H1 (cell line): ENCODE data around the gene YWHAE. TPM values are rescaled to one million over a fixed set of nuclear protein-coding genes. Genes with fewer than 3 reads are reported as not detected.
A peak's percentile ranks its signal among the peaks of the same experiment; 100 is the strongest.

Experiments used
- CTCF ChIA-PET: fragments of 300-600 bp; sonication (Branson Sonifier 250); formaldehyde crosslinking; loops from one replicate; lab custom pipeline; 2021; ENCODE audit not compliant: partially characterized antibody; lab: Charles Lee
- POLR2A ChIA-PET: fragments of 300-600 bp; sonication (Branson Sonifier 250); formaldehyde crosslinking; loops from one replicate; lab custom pipeline; 2021; ENCODE audit warnings: inconsistent platforms; ENCODE audit not compliant: partially characterized antibody; lab: Charles Lee
- DNase-seq, 2 experiments: peaks; one replicate each; pipeline versions ENCODE4 v3.0.0 to v3.0.0-alpha.2; 2010 to 2022; ENCODE audit warnings: low spot score in 2 of 2, low read depth in 1 of 2, mixed read lengths in 1 of 2
- FAIRE-seq: peaks from 2 replicates; lab custom pipeline; 2011; peaks lifted over from hg19 to GRCh38; lab: Jason Lieb, UNC
- H2AFZ ChIP-seq: 2 replicates; pipeline ENCODE4 v1.8.1; 2012; ENCODE audit warnings: low read length, inconsistent platforms
- H2AK5ac ChIP-seq: 2 replicates; pipeline ENCODE4 v1.6.1; 2013; ENCODE audit warnings: low read depth, low read length
- H2BK120ac ChIP-seq: replicated peaks from 2 replicates; pipeline ENCODE3; 2013; ENCODE audit warnings: low read depth, low read length, inconsistent platforms
- H2BK12ac ChIP-seq: 2 replicates; pipeline ENCODE4 v1.6.1; 2013; ENCODE audit warnings: low read depth, low read length
- H2BK15ac ChIP-seq: 2 replicates; pipeline ENCODE4 v1.6.1; 2013; ENCODE audit warnings: low read length
- H2BK20ac ChIP-seq: 2 replicates; pipeline ENCODE4 v1.6.1; 2013; ENCODE audit warnings: low read length
- H2BK5ac ChIP-seq: 2 replicates; pipeline ENCODE4 v1.6.1; 2013; ENCODE audit warnings: low read depth, low read length
- H3K14ac ChIP-seq: 2 replicates; pipeline ENCODE4 v1.6.1; 2013; ENCODE audit warnings: inconsistent platforms; ENCODE audit not compliant: insufficient read length
- H3K18ac ChIP-seq: 2 replicates; pipeline ENCODE4 v1.6.1; 2013; ENCODE audit warnings: low read length; ENCODE audit errors: extremely low read depth
- H3K23ac ChIP-seq: 2 replicates; pipeline ENCODE4 v1.6.1; 2013; ENCODE audit warnings: inconsistent platforms; ENCODE audit not compliant: insufficient read length
- H3K23me2 ChIP-seq: 2 replicates; pipeline ENCODE4 v1.6.1; 2013; ENCODE audit warnings: low read depth, low read length
- H3K27ac ChIP-seq: 2 replicates; pipeline ENCODE4 v1.6.1; 2011; ENCODE audit warnings: low read depth, low read length, inconsistent platforms
- H3K27me3 ChIP-seq, 4 experiments: replicated peaks in 1 of 4; 1 replicate in 1 of 4; 2 replicates in 3 of 4; pipeline versions ENCODE4 v1.6.1 to v1.8.1; 2011 to 2013; ENCODE audit warnings: low read length in 3 of 4, mild to moderate bottlenecking in 3 of 4, inconsistent platforms in 2 of 4, mixed read lengths in 2 of 4, moderate library complexity in 1 of 4; ENCODE audit not compliant: control insufficient read depth in 3 of 4, insufficient read depth in 3 of 4; ENCODE audit errors: extremely low read depth in 1 of 4
- H3K36me3 ChIP-seq, 4 experiments: 2 replicates each; pipeline versions ENCODE4 v1.6.1 to v1.8.1; 2011 to 2013; ENCODE audit warnings: mild to moderate bottlenecking in 4 of 4, low read length in 3 of 4, moderate library complexity in 2 of 4, control low read depth in 1 of 4, inconsistent platforms in 1 of 4; ENCODE audit not compliant: insufficient read depth in 4 of 4, control insufficient read depth in 2 of 4
- H3K4ac ChIP-seq: replicated peaks from 2 replicates; pipeline ENCODE3; 2013; ENCODE audit warnings: low read length, low read depth, mixed read lengths, inconsistent platforms; ENCODE audit not compliant: insufficient read length
- H3K4me1 ChIP-seq, 4 experiments: replicated peaks in 1 of 4; 1 replicate in 1 of 4; 2 replicates in 3 of 4; pipeline versions ENCODE4 v1.6.1 to v1.8.1; 2011 to 2013; ENCODE audit warnings: low read length in 3 of 4, inconsistent platforms in 2 of 4, mixed read lengths in 1 of 4; ENCODE audit not compliant: insufficient read depth in 4 of 4, control insufficient read depth in 3 of 4
- H3K4me2 ChIP-seq, 2 experiments: 2 replicates each; pipeline versions ENCODE4 v1.6.1 to v1.8.1; 2011 to 2013; ENCODE audit warnings: low read depth in 2 of 2, low read length in 2 of 2, control low read depth in 1 of 2, inconsistent platforms in 1 of 2, mild to moderate bottlenecking in 1 of 2; ENCODE audit not compliant: insufficient read depth in 1 of 2
- H3K4me3 ChIP-seq, 4 experiments: fragments of 200-600, 300-600 bp in 1 of 4; sonication (generic), shearing (Covaris generic), sonication (Bioruptor Twin) in 1 of 4; 2 replicates each; pipeline versions ENCODE4 v1.5.1 to v1.8.1; 2011 to 2016; ENCODE audit warnings: low read length in 4 of 4, low read depth in 3 of 4, control low read depth in 2 of 4, inconsistent platforms in 2 of 4, mild to moderate bottlenecking in 2 of 4, mixed read lengths in 1 of 4, moderate library complexity in 1 of 4; ENCODE audit not compliant: insufficient read depth in 2 of 4; ENCODE audit errors: extremely low read depth in 1 of 4
- H3K56ac ChIP-seq: replicated peaks from 2 replicates; pipeline ENCODE3; 2013; ENCODE audit warnings: low read depth, mild to moderate bottlenecking, mixed read lengths, low read length, inconsistent platforms; ENCODE audit not compliant: insufficient read length
- H3K79me1 ChIP-seq: 2 replicates; pipeline ENCODE4 v1.6.1; 2013; ENCODE audit warnings: low read depth, low read length, control low read depth
- H3K79me2 ChIP-seq, 2 experiments: 2 replicates each; pipeline versions ENCODE4 v1.6.1 to v1.8.1; 2012 to 2013; ENCODE audit warnings: low read length in 2 of 2, mild to moderate bottlenecking in 2 of 2, inconsistent platforms in 1 of 2; ENCODE audit not compliant: insufficient read depth in 2 of 2, control insufficient read depth in 1 of 2
- H3K9ac ChIP-seq, 4 experiments: replicated peaks in 1 of 4; 1 replicate in 1 of 4; 2 replicates in 3 of 4; pipeline versions ENCODE4 v1.6.1 to v1.8.1; 2011 to 2013; ENCODE audit warnings: low read depth in 3 of 4, low read length in 3 of 4, control low read depth in 2 of 4, mild to moderate bottlenecking in 2 of 4, moderate library complexity in 2 of 4, inconsistent platforms in 1 of 4; ENCODE audit errors: extremely low read depth in 1 of 4
- H3K9me3 ChIP-seq, 2 experiments: 2 replicates each; pipeline versions ENCODE4 v1.6.1 to v1.8.1; 2012 to 2013; ENCODE audit warnings: mild to moderate bottlenecking in 2 of 2, moderate library complexity in 2 of 2, control low read depth in 1 of 2, inconsistent platforms in 1 of 2, low read depth in 1 of 2, low read length in 1 of 2, mixed read lengths in 1 of 2; ENCODE audit not compliant: insufficient read depth in 2 of 2
- H4K20me1 ChIP-seq, 2 experiments: replicated peaks in 1 of 2; 2 replicates each; pipeline versions ENCODE3 to v1.8.1; 2011 to 2013; ENCODE audit warnings: inconsistent platforms in 2 of 2, low read length in 2 of 2, mild to moderate bottlenecking in 1 of 2; ENCODE audit not compliant: insufficient read depth in 2 of 2, control insufficient read depth in 1 of 2
- H4K5ac ChIP-seq: 2 replicates; pipeline ENCODE4 v1.6.1; 2013; ENCODE audit warnings: low read length, low read depth, mixed read lengths, inconsistent platforms; ENCODE audit not compliant: insufficient read length
- H4K8ac ChIP-seq: 2 replicates; pipeline ENCODE4 v1.8.0; 2013; ENCODE audit warnings: mild to moderate bottlenecking, moderate library complexity, low read length, inconsistent platforms; ENCODE audit not compliant: insufficient read depth; ENCODE audit errors: extremely low read depth
- H4K91ac ChIP-seq: replicated peaks from 2 replicates; pipeline ENCODE3; 2013; ENCODE audit warnings: low read length, mixed read lengths, inconsistent platforms; ENCODE audit not compliant: insufficient read length
- CHD1 ChIP-seq: IDR thresholded peaks from 2 replicates; pipeline ENCODE4 v1.6.1; 2012; ENCODE audit warnings: low read depth, low read length, improper control_type of control experiment
- CREB1 ChIP-seq: IDR thresholded peaks from 2 replicates; pipeline ENCODE4 v1.6.1; 2012; ENCODE audit warnings: inconsistent platforms
- KDM5A ChIP-seq: fragments of 200-600 bp; IDR thresholded peaks from 2 replicates; pipeline ENCODE4 v1.7.1; 2012; ENCODE audit warnings: mild to moderate bottlenecking, low read length, inconsistent platforms, mixed read lengths
- POU5F1 ChIP-seq: IDR thresholded peaks from 2 replicates; pipeline ENCODE4 v1.6.1; 2011; ENCODE audit warnings: low read depth, mild to moderate bottlenecking, low read length, moderate library complexity
- SIRT6 ChIP-seq: IDR thresholded peaks from one replicate; pipeline ENCODE4 v1.7.1; 2012; ENCODE audit warnings: low read length, inconsistent platforms
- SIX5 ChIP-seq: IDR thresholded peaks from 2 replicates; pipeline ENCODE4 v1.6.1; 2011; ENCODE audit warnings: mild to moderate bottlenecking, low read depth, low read length
- SP2 ChIP-seq: IDR thresholded peaks from 2 replicates; pipeline ENCODE4 v1.6.1; 2012; ENCODE audit warnings: mild to moderate bottlenecking, low read length, inconsistent platforms
- WGBS, 2 experiments: shearing (Covaris generic) in 1 of 2; methylation state at CpG; one replicate each; pipeline versions ENCODE4 v1.1.6 to v1.1.7; 2013 to 2015; ENCODE audit warnings: low lambda C conversion rate in 2 of 2, mixed read lengths in 2 of 2, inconsistent platforms in 1 of 2, low coverage in 1 of 2, missing lambda C conversion rate in 1 of 2; ENCODE audit not compliant: insufficient replicate concordance in 2 of 2, insufficient coverage in 1 of 2, insufficient read length in 1 of 2; ENCODE audit errors: extremely low coverage in 1 of 2, missing lambda C conversion rate in 1 of 2; 5-methylcytosine and 5-hydroxymethylcytosine counted together
- polyA plus RNA-seq, 7 experiments: library from polyadenylated mRNA; depleted of rRNA in 3 of 7; stranded (reverse) in 5 of 7; unstranded in 2 of 7; fragments of >200 nt in 5 of 7; fragments of 200-250 nt in 2 of 7; gene quantifications; 1 replicate in 5 of 7; 2 replicates in 1 of 7; 4 replicates in 1 of 7; pipeline versions ENCODE4 v1.2.1 to v1.2.3, GENCODE V29; 2011 to 2013; ENCODE audit warnings: missing spikeins in 2 of 7, mixed read lengths in 2 of 7
- total RNA-seq: library from RNA; stranded (reverse); fragmentation: NEBNext Ultra II Directional; extraction: Animal tissue kit (Norgen Biotek cat#: 25700); gene quantifications from 2 replicates; pipeline ENCODE4 v1.2.1, GENCODE V29; 2021
- TF ChIP-seq, protein P1 (sequence below): IDR thresholded peaks from 2 replicates; pipeline ENCODE4 v1.6.1; 2012; ENCODE audit warnings: inconsistent platforms

YWHAE gene
- total and polyA plus RNA-seq, 2 of the 8 experiments (the other 6 are each of a cell fraction or from before 2014, with no cell fraction given) = 559 to 1,186 TPM

DNA sequence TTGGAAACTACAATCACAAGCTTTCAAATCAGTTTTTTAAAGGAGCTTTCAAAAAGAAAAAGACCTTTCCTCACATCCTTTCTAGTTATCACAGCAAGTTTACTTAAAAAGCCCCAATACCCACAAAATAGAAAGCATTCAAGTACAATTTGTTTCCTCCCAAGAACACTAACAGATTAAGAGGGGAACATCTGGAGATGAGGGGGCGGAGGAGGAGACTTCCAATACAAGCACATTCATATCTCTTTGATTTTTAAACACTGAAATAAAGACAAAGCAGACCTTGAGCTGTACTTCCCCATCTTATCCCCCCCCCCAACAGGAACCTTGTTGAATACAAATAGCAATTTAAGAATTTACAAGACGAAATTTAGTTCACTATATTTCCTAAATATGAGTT lies 2.0 kb downstream of the YWHAE start:
- TF ChIP-seq SP2 = no peak
- TF ChIP-seq KDM5A = no peak
- no peak for TF ChIP-seq CHD1
- no peak for TF ChIP-seq SIX5
- TF ChIP-seq CREB1 = no peak
- TF ChIP-seq SIRT6 = no peak
- TF ChIP-seq POU5F1 = no peak
- TF ChIP-seq, protein P1, sequence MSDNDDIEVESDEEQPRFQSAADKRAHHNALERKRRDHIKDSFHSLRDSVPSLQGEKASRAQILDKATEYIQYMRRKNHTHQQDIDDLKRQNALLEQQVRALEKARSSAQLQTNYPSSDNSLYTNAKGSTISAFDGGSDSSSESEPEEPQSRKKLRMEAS = no peak
- TF ChIP-seq, all 59 proteins: peak for 0
- POLR2A ChIA-PET = interaction anchor here (0.7 to 11.1 kb wide), 25 partner anchors 9 to 231 kb away, joined by 3 to 82 read pairs (median 6); partner anchors contain the start of genes BHLHA9, CRK, INPP5K and MYO1C
- H3K79me2 ChIP-seq = peaks cover 62 to 68% of the 10 kb centered on the region in 2 experiments

More for the DNA sequence above, 2.0 kb downstream of the YWHAE start:
- Histone ChIP-seq H2BK120ac (no peak overlapping the region), H2AFZ (no peak overlapping the region), H3K4ac (no peak overlapping the region), H2BK20ac (no peak overlapping the region), H3K9me3 (no peaks in the 10 kb centered on the region), H3K4me1 (peaks cover 5 to 8% (median 6%) of the 10 kb centered on the region in 4 experiments), H3K4me2 (peak overlapping the region; percentile 82 to 92), H4K20me1 (peaks cover 19 to 21% of the 10 kb centered on the region in 2 experiments), H3K79me1 (no peaks in the 10 kb centered on the region; the same call in 1 of the 2 replicates), H3K14ac (no peak overlapping the region), H3K27me3 (no peaks in the 10 kb centered on the region; a peak in 1 of 7 replicates), H2BK15ac (no peak overlapping the region), H3K23me2 (peaks cover 7% of the 10 kb centered on the region; the same call in 1 of the 2 replicates), H3K9ac (peak overlapping the region in 2 of 4 experiments; percentile 91 to 99; a peak in 2 of 7 replicates), H3K27ac (no peak overlapping the region), H4K91ac (no peak overlapping the region), H4K8ac (no peak overlapping the region), H2AK5ac (no peak overlapping the region), H3K23ac (no peak overlapping the region), H2BK5ac (no peak overlapping the region), H3K4me3 (peak overlapping the region; percentile 74 to 100 (median 97)), H3K18ac (no peak overlapping the region), H2BK12ac (no peak overlapping the region), H3K56ac (no peak overlapping the region), H4K5ac (no peak overlapping the region), H3K36me3 (no peaks in the 10 kb centered on the region; a peak in 1 of 8 replicates)
- CTCF ChIA-PET = interaction anchor here (1.0 to 1.6 kb wide), 3 partner anchors 12 to 36 kb away, joined by 4 to 5 read pairs (median 4); no protein-coding TSS in a partner anchor
- FAIRE-seq (no peak), DNase-seq (no peak)
- 37% methylated on average over 2 of the region's 2 CpGs; no CpG with 5 or more reads in 1 of the 2 experiments for WGBS, 2 experiments
